ENCODE data around the gene FOXA3. TPM values are rescaled to one million over a fixed set of nuclear protein-coding genes. Genes with fewer than 3 reads are reported as not detected.

Gene FOXA3
- total and polyA plus RNA-seq, 2 experiments from 2014 or later, result 11.1 to 17.5 TPM

GRCh38 chr19:45826934-45827333 is 37.2 kb upstream of the FOXA3 start:
- Mint-ChIP-seq H3K4me1 (no peaks in the 10 kb centered on the region; the same call in 2 of the 3 replicates), H3K27me3 (ENCODE audit: insufficient read depth, low read depth, poor library complexity) (peaks cover 18% of the 10 kb centered on the region), H3K36me3 (ENCODE audit: low read depth) (peaks cover 87% of the 10 kb centered on the region), H3K4me3 (no peak overlapping the region), H3K27ac (no peak overlapping the region), H3K9me3 (no peaks in the 10 kb centered on the region)
- H3K4me3 ChIP-seq, result no peak overlapping the region
- ATAC-seq (no peak), DNase-seq (ENCODE audit: low spot score) (no peak)
- H3K79me2 ChIP-seq (replicated peaks; ENCODE audit: insufficient read depth), result no peaks in the 10 kb centered on the region
- no peak overlapping the region for H3K27ac ChIP-seq (ENCODE audit: low read depth)
- H4K20me1 ChIP-seq (replicated peaks; ENCODE audit: insufficient read depth), result no peaks in the 10 kb centered on the region; the same call in 1 of the 2 replicates
- no peak overlapping the region for H3K4me2 ChIP-seq
- peaks cover 8% of the 10 kb centered on the region for H3K36me3 ChIP-seq (ENCODE audit: insufficient read depth)
- no peaks in the 10 kb centered on the region for H3K9me2 ChIP-seq (ENCODE audit: insufficient read depth)
- no peak for TF ChIP-seq ZNF331 (CRISPR knock-in tag; IDR thresholded peaks at IDR 0.05; ENCODE audit: low read depth)
- no peak for TF ChIP-seq JUNB (IDR thresholded peaks at IDR 0.05; ENCODE audit: unreplicated experiment)
- TF ChIP-seq NANOG (IDR thresholded peaks at IDR 0.05; ENCODE audit: borderline replicate concordance), result no peak
- TF ChIP-seq EZH2 (IDR thresholded peaks at IDR 0.05; ENCODE audit: low read depth, unreplicated experiment), result no peak
- no peak for TF ChIP-seq CREB1 (CRISPR knock-in tag; IDR thresholded peaks at IDR 0.05; ENCODE audit: low read depth)
- TF ChIP-seq ZNF114 (CRISPR knock-in tag; IDR thresholded peaks at IDR 0.05), result no peak
- no peak for TF ChIP-seq EZH2phosphoT487 (IDR thresholded peaks at IDR 0.05; ENCODE audit: unreplicated experiment)
- TF ChIP-seq CTCF (conservative IDR thresholded peaks at IDR 0.05; ENCODE audit: low read depth in 2 of 2), result no peak
- TF ChIP-seq REST (IDR thresholded peaks at IDR 0.05; ENCODE audit: unreplicated experiment), result no peak
- no peak for TF ChIP-seq STAT1 (IDR thresholded peaks at IDR 0.05; ENCODE audit: unreplicated experiment)
- no peak for TF ChIP-seq ZNF462 (CRISPR knock-in tag; IDR thresholded peaks at IDR 0.05)
- no peak for TF ChIP-seq POLR2AphosphoS5 (IDR thresholded peaks at IDR 0.05; ENCODE audit: low read depth)
- TF ChIP-seq ETS1 (IDR thresholded peaks at IDR 0.05), result no peak
- peaks cover 6% of the 10 kb centered on the region; the same call in 1 of the 2 replicates for H3F3A ChIP-seq (replicated peaks; ENCODE audit: low read depth)
- no peaks in the 10 kb centered on the region for H3K27me3 ChIP-seq (ENCODE audit: insufficient read depth)
- H2AFZ ChIP-seq, result no peak overlapping the region
- H3K4me1 ChIP-seq (ENCODE audit: insufficient read depth), result no peaks in the 10 kb centered on the region
